ENCODE data around the gene CCHCR1.
"Not testable (repeated sequence)": the region's sequence is repeated elsewhere in the genome, so short reads cannot be mapped to it uniquely, and the experiment has no call there.

Gene CCHCR1

DNA sequence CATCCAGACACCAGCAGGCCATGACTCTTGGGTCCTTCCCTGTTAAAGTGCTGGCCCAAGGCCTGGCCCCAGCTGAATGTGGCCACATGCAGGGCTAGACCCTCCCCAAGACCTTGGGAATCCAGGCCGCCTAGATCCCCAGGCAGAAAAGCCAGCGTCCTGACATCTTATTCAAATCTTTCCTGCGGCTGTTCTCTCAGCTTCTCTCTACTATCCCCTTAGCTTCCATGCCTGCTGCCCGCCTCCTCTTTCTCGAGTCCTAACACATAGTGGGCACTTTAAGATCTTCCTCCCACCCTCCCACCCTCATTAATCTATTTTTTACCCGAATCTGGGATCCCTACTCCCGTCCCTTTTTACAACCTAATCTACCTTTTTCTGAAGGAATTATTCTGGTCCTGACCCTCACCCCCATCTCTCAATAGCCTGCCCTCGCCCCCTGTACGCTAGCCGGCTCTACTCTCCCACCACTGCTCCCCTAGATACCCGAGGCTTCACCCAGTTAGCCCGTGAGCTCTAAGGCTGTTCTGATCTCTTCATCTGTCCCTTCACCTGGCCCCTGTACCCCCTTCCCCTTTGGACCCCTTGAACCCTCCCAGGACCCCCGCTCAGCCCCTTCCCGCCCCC, at the start of gene CCHCR1:
CCHCR1 (minus strand) TSS at position 290 of the 627 bp plus-strand sequence; CDS start at position 88, 202 bp downstream.
- TF ChIP-seq CTCF (IDR thresholded peaks at IDR 0.05; ENCODE audit: unreplicated experiment in 3 of 3) = no peak
- Mint-ChIP-seq H3K4me1 (peaks cover 20% of the 10 kb centered on the region), H3K36me3 (ENCODE audit: low read depth) (peaks cover 19% of the 10 kb centered on the region), H3K27me3 (ENCODE audit: low read depth) (no peaks in the 10 kb centered on the region), H3K9me3 (no peaks in the 10 kb centered on the region), H3K4me3 (peak within 1 kb of the TSS; percentile 83 to 88 (median 85)), H3K27ac (peak within 1 kb of the TSS; percentile 18 to 27 (median 23))

DNA sequence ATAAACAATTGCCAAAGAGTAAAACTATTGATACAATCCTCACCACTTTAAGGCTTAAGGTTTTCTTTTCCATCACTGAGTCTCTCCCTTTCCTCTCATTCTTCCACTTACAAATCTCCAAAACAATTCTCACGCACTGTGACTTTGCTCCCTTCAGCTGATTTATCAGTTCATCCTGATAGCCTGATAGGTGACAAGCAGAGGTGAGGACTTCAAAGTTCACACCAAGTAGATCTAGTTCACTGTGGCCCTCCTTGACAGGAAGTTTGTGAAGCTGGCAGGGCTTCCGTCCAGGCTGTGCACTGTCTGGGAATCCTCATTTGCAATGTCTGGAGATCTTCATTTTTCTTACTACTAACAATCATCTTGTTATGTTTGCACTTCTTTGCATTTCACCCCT, 48.0 kb upstream of the CCHCR1 start:
- no peaks in the 10 kb centered on the region for H3K36me3 Mint-ChIP-seq (ENCODE audit: low read depth)
- H3K9me3 Mint-ChIP-seq = peaks cover 3% of the 10 kb centered on the region
- no peaks in the 10 kb centered on the region for H3K27me3 Mint-ChIP-seq (ENCODE audit: low read depth)
- H3K4me3 Mint-ChIP-seq = no peak overlapping the region
- H3K4me1 Mint-ChIP-seq = peaks cover 8% of the 10 kb centered on the region
- TF ChIP-seq CTCF (IDR thresholded peaks at IDR 0.05; ENCODE audit: unreplicated experiment in 3 of 3) = no peak
- no peak overlapping the region for H3K27ac Mint-ChIP-seq

- TF ChIP-seq CTCF (IDR thresholded peaks at IDR 0.05; ENCODE audit: unreplicated experiment in 3 of 3) = no peak
Measured at GRCh38 chr6:31204751-31205145, 47.1 kb upstream of the CCHCR1 start.

GRCh38 chr6:31203345-31203979, 45.9 kb upstream of the CCHCR1 start:
- Mint-ChIP-seq H3K27ac (peak overlapping the region; percentile 38 to 75 (median 72)), H3K9me3 (peaks cover 3% of the 10 kb centered on the region), H3K4me3 (peak overlapping the region; percentile 9 to 65 (median 56)), H3K4me1 (peaks cover 8% of the 10 kb centered on the region), H3K36me3 (ENCODE audit: low read depth) (no peaks in the 10 kb centered on the region), H3K27me3 (ENCODE audit: low read depth) (no peaks in the 10 kb centered on the region)
- no peak for TF ChIP-seq CTCF (IDR thresholded peaks at IDR 0.05; ENCODE audit: unreplicated experiment in 3 of 3)

More at GRCh38 chr6:31204751-31205145, 47.1 kb upstream of the CCHCR1 start:
- Mint-ChIP-seq H3K9me3 (peaks cover 3% of the 10 kb centered on the region), H3K4me1 (peaks cover 8% of the 10 kb centered on the region), H3K27ac (no peak overlapping the region), H3K36me3 (ENCODE audit: low read depth) (no peaks in the 10 kb centered on the region), H3K27me3 (ENCODE audit: low read depth) (no peaks in the 10 kb centered on the region), H3K4me3 (no peak overlapping the region)

- TF ChIP-seq CTCF (IDR thresholded peaks at IDR 0.05; ENCODE audit: unreplicated experiment in 3 of 3) = no peak
- peaks cover 8% of the 10 kb centered on the region for H3K4me1 Mint-ChIP-seq
- H3K36me3 Mint-ChIP-seq (ENCODE audit: low read depth) = no peaks in the 10 kb centered on the region
Measured at GRCh38 chr6:31202259-31203166, 44.9 kb upstream of the CCHCR1 start.

DNA sequence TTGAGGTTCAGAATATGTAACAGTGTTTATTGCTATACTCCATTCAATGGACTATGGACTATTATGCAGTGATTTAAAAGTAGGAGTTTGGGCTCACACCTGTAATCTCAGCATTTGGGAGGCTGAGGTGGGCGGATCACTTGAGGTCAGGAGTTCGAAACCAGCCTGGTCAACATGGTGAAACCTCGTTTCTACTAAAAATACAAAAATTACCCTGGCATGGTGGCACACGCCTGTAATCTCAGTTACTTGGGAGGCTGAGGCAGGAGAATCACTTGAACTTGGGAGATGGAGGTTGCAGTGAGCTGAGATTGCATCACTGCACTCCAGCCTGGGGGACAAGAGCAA, 41.5 kb upstream of the CCHCR1 start:
- peak overlapping the region in 2 of 3 experiments; percentile 8 to 73 for H3K4me3 Mint-ChIP-seq
- not testable (repeated sequence) for H3K36me3 Mint-ChIP-seq (ENCODE audit: low read depth); H3K9me3 Mint-ChIP-seq; H3K27me3 Mint-ChIP-seq (ENCODE audit: low read depth); H3K27ac Mint-ChIP-seq
- H3K4me1 Mint-ChIP-seq = peaks cover 12% of the 10 kb centered on the region

More at GRCh38 chr6:31202259-31203166, 44.9 kb upstream of the CCHCR1 start:
- no peak overlapping the region for H3K27ac Mint-ChIP-seq
- H3K27me3 Mint-ChIP-seq (ENCODE audit: low read depth) = no peaks in the 10 kb centered on the region
- peak overlapping the region in 1 of 3 experiments; percentile 43 for H3K4me3 Mint-ChIP-seq
- peaks cover 3% of the 10 kb centered on the region for H3K9me3 Mint-ChIP-seq

Measured in nephron (organoid).